PFSK-1 (cell line): ENCODE measurements around the gene ACADSB.

ENCODE experiments used
- FOXP2 ChIP-seq: optimal IDR thresholded peaks from 2 replicates; pipeline ENCODE3; 2011; ENCODE audit warnings: borderline replicate concordance, control low read depth, inconsistent platforms; ENCODE audit not compliant: insufficient read depth; ENCODE audit errors: extremely low read length, extremely low read depth
- POLR2AphosphoS5 ChIP-seq: IDR thresholded peaks from 2 replicates; pipeline ENCODE4 v1.6.1; 2012; ENCODE audit warnings: low read depth, mild to moderate bottlenecking, control low read depth, low read length, moderate library complexity
- REST ChIP-seq, 2 experiments: IDR thresholded peaks; 2 replicates each; pipeline versions ENCODE4 v1.6.1 to v1.8.0; 2011 to 2012; ENCODE audit warnings: low read depth in 2 of 2, low read length in 2 of 2, control low read depth in 1 of 2, inconsistent platforms in 1 of 2, mild to moderate bottlenecking in 1 of 2, moderate library complexity in 1 of 2; ENCODE audit not compliant: insufficient read depth in 1 of 2
- SIN3A ChIP-seq: IDR thresholded peaks from 2 replicates; pipeline ENCODE4 v1.6.1; 2012; ENCODE audit warnings: mild to moderate bottlenecking, low read length, moderate library complexity, borderline replicate concordance; ENCODE audit not compliant: insufficient read depth
- TAF1 ChIP-seq: IDR thresholded peaks from 2 replicates; pipeline ENCODE4 v1.6.1; 2012; ENCODE audit warnings: low read length, control low read depth, borderline replicate concordance; ENCODE audit not compliant: insufficient read depth

Gene ACADSB

GRCh38 chr10:123100030-123100762 lies 91.4 kb downstream of the ACADSB start:
- no peak for TF ChIP-seq TAF1
- TF ChIP-seq REST (IDR thresholded peaks at IDR 0.05; ENCODE audit: insufficient read depth in 1 of 2, low read depth in 2 of 2, low read length in 2 of 2): no peak
- no peak for TF ChIP-seq FOXP2
- no peak for TF ChIP-seq SIN3A
- no peak for TF ChIP-seq POLR2AphosphoS5

- no peak for TF ChIP-seq POLR2AphosphoS5
- TF ChIP-seq REST (IDR thresholded peaks at IDR 0.05; ENCODE audit: insufficient read depth in 1 of 2, low read depth in 2 of 2, low read length in 2 of 2): no peak
- TF ChIP-seq TAF1: no peak
- TF ChIP-seq FOXP2: no peak
- no peak for TF ChIP-seq SIN3A
These were observed 93.1 kb downstream of the ACADSB start for GRCh38 chr10:123101872-123102271.

GRCh38 chr10:123102673-123103072 lies 93.9 kb downstream of the ACADSB start:
- TF ChIP-seq SIN3A (no peak), FOXP2 (no peak), REST (IDR thresholded peaks at IDR 0.05; ENCODE audit: insufficient read depth in 1 of 2, low read depth in 2 of 2, low read length in 2 of 2) (no peak), TAF1 (no peak), POLR2AphosphoS5 (no peak)

GRCh38 chr10:123103944-123104343 lies 95.1 kb downstream of the ACADSB start:
- TF ChIP-seq TAF1 (no peak), REST (IDR thresholded peaks at IDR 0.05; ENCODE audit: insufficient read depth in 1 of 2, low read depth in 2 of 2, low read length in 2 of 2) (no peak), POLR2AphosphoS5 (no peak)
